SK-N-SH treated with all-trans-retinoic acid at 6 μM for 48 hours (cell line): Measurements from ENCODE around the gene ANGPTL1.

ENCODE experiments used
- ATAC-seq: fragments of 200-7000 bp; cut with Tn5 transposase; 3 replicates; pipeline ENCODE4 v1.9.1; 2020; ENCODE audit warnings: mild to moderate bottlenecking, moderate library complexity
- BACH2 ChIP-seq: fragments of 250-450 bp; sonication (Bioruptor Pico); IDR thresholded peaks from 2 replicates; pipeline ENCODE4 v1.9.0; 2021; ENCODE audit warnings: mild to moderate bottlenecking, borderline replicate concordance
- CREB5 ChIP-seq: fragments of 250-450 bp; sonication (Bioruptor Pico); IDR thresholded peaks from 2 replicates; pipeline ENCODE4 v1.5.1; 2020; ENCODE audit warnings: low read depth, mild to moderate bottlenecking, moderate library complexity
- CSRNP3 ChIP-seq: fragments of 250-450 bp; sonication (Bioruptor Pico); IDR thresholded peaks from 2 replicates; pipeline ENCODE4 v1.5.1; 2021; ENCODE audit warnings: mild to moderate bottlenecking, moderate library complexity
- ESRRG ChIP-seq: fragments of 250-450 bp; sonication (Bioruptor Pico); IDR thresholded peaks from 2 replicates; pipeline ENCODE4 v1.6.1; 2021; ENCODE audit warnings: mild to moderate bottlenecking
- GLIS3 ChIP-seq: fragments of 250-450 bp; sonication (Bioruptor Pico); IDR thresholded peaks from 2 replicates; pipeline ENCODE4 v1.5.0; 2020; ENCODE audit warnings: mild to moderate bottlenecking, moderate library complexity
- ISL1 ChIP-seq: fragments of 250-450 bp; sonication (Bioruptor Pico); IDR thresholded peaks from 2 replicates; pipeline ENCODE4 v2.1.2; 2022; ENCODE audit warnings: mild to moderate bottlenecking, moderate library complexity
- OSR1 ChIP-seq: fragments of 250-450 bp; sonication (Bioruptor Pico); IDR thresholded peaks from 2 replicates; pipeline ENCODE4 v1.8.0; 2022; ENCODE audit warnings: moderate library complexity, mild to moderate bottlenecking, inconsistent platforms
- PPARA ChIP-seq: fragments of 250-450 bp; sonication (Bioruptor Pico); IDR thresholded peaks from 2 replicates; pipeline ENCODE4 v1.5.0; 2020; ENCODE audit warnings: mild to moderate bottlenecking, borderline replicate concordance
- RARB ChIP-seq: fragments of 250-450 bp; sonication (Bioruptor Pico); IDR thresholded peaks from 2 replicates; pipeline ENCODE4 v1.8.0; 2021; ENCODE audit warnings: mild to moderate bottlenecking, moderate library complexity
- TCF4 ChIP-seq: fragments of 250-450 bp; sonication (Bioruptor Pico); IDR thresholded peaks from 2 replicates; pipeline ENCODE4 v1.8.0; 2021; ENCODE audit warnings: mild to moderate bottlenecking, moderate library complexity, borderline replicate concordance
- TOX ChIP-seq: fragments of 250-450 bp; sonication (Bioruptor Pico); IDR thresholded peaks from 2 replicates; pipeline ENCODE4 v1.8.0; 2021; ENCODE audit warnings: mild to moderate bottlenecking, moderate library complexity, borderline replicate concordance
- ZC3H10 ChIP-seq: fragments of 250-450 bp; sonication (Bioruptor Pico); IDR thresholded peaks from 2 replicates; pipeline ENCODE4 v1.5.1; 2021; ENCODE audit warnings: mild to moderate bottlenecking, moderate library complexity
- ZFP3 ChIP-seq: fragments of 250-450 bp; sonication (Bioruptor Pico); IDR thresholded peaks from 2 replicates; pipeline ENCODE4 v1.5.0; 2020; ENCODE audit warnings: mild to moderate bottlenecking, moderate library complexity
- ZNF70 ChIP-seq: fragments of 450-650 bp; formaldehyde crosslinking; IDR thresholded peaks from 2 replicates; pipeline ENCODE4 v1.5.0; 2020; ENCODE audit warnings: mild to moderate bottlenecking, moderate library complexity
- ZNF8 ChIP-seq: fragments of 450-650 bp; formaldehyde crosslinking; IDR thresholded peaks from 2 replicates; pipeline ENCODE4 v1.5.0; 2020; ENCODE audit warnings: mild to moderate bottlenecking, moderate library complexity
- TF ChIP-seq, protein P1 (sequence below): fragments of 250-450 bp; sonication (Bioruptor Pico); IDR thresholded peaks from 2 replicates; pipeline ENCODE4 v1.8.0; 2021; ENCODE audit warnings: low read depth, mild to moderate bottlenecking, moderate library complexity, borderline replicate concordance
- TF ChIP-seq, protein P2 (sequence below): fragments of 250-450 bp; sonication (Bioruptor Pico); IDR thresholded peaks from 2 replicates; pipeline ENCODE4 v1.8.0; 2020; ENCODE audit warnings: mild to moderate bottlenecking, moderate library complexity, borderline replicate concordance

ANGPTL1 gene

DNA sequence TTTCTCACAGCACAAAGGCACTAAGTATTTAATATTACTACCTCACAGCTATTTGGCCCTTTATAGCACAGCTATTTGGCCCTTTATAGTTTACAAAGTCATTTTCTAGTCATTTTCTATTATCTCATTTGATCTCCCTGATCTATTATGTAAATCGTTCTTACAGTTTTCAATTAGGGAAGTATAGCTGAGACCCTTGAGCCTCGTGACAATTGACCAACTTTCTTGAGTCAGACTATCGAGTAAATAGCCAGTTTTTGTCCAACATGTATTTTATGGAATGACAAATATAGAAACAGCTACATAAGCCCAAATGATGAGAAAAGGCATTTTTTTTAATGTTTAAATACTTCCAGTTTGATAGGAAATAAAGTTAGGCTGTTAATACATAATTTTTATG is 7.0 kb upstream of the ANGPTL1 start (continued):
- TF ChIP-seq, protein P1, sequence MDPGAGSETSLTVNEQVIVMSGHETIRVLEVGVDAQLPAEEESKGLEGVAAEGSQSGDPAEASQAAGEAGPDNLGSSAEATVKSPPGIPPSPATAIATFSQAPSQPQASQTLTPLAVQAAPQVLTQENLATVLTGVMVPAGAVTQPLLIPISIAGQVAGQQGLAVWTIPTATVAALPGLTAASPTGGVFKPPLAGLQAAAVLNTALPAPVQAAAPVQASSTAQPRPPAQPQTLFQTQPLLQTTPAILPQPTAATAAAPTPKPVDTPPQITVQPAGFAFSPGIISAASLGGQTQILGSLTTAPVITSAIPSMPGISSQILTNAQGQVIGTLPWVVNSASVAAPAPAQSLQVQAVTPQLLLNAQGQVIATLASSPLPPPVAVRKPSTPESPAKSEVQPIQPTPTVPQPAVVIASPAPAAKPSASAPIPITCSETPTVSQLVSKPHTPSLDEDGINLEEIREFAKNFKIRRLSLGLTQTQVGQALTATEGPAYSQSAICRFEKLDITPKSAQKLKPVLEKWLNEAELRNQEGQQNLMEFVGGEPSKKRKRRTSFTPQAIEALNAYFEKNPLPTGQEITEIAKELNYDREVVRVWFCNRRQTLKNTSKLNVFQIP (CRISPR knock-in tag), result no peak
- TF ChIP-seq ESRRG (CRISPR knock-in tag) (no peak), TCF4 (CRISPR knock-in tag) (no peak), ZC3H10 (CRISPR knock-in tag) (no peak), ZFP3 (CRISPR knock-in tag) (no peak), BACH2 (no peak)
- TF ChIP-seq, protein P2, sequence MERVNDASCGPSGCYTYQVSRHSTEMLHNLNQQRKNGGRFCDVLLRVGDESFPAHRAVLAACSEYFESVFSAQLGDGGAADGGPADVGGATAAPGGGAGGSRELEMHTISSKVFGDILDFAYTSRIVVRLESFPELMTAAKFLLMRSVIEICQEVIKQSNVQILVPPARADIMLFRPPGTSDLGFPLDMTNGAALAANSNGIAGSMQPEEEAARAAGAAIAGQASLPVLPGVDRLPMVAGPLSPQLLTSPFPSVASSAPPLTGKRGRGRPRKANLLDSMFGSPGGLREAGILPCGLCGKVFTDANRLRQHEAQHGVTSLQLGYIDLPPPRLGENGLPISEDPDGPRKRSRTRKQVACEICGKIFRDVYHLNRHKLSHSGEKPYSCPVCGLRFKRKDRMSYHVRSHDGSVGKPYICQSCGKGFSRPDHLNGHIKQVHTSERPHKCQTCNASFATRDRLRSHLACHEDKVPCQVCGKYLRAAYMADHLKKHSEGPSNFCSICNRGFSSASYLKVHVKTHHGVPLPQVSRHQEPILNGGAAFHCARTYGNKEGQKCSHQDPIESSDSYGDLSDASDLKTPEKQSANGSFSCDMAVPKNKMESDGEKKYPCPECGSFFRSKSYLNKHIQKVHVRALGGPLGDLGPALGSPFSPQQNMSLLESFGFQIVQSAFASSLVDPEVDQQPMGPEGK, result no peak

DNA sequence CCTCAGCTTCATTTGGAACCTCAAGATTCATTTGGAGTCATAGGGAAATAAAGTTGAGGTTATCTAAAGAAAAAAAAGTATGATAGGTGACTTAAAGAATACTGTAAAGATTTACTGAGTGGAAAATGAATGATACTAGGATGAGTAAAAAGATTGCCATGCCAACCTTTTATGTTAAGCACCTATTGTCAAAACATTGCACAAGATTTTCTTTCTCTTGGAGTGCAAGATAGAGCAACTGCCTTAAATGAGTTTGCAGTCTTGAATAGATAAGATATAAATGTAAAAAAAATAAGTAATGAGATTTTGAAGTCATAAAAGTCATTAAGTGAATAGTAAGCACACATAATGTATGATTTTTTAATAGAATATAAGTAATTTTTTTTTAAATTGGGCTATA is 5.1 kb upstream of the ANGPTL1 start:
- TF ChIP-seq ZNF8 (CRISPR knock-in tag), result no peak
- TF ChIP-seq TOX (CRISPR knock-in tag), result no peak
- TF ChIP-seq ISL1 (CRISPR knock-in tag), result peak; percentile 76
- TF ChIP-seq, protein P1 (CRISPR knock-in tag), result no peak
- TF ChIP-seq BACH2, result no peak
- ATAC-seq, result no peak

DNA sequence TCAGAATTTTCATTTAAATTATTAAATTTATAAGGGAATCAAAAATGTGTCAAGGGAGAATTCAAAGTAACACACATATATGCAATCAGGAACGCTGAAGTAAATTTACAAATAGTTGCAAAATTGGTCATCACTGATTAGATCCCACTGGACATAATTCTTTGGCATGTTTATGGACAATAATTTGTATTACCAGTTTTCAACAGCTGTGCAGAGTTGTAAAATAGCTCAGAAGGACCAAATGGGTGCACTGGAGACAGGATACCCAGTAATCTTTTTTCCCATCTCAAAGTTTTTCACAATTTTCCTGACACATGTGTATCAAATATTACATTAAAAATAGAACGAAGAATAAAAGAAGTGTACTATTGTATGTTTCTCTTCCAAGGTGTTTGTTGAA is 4.1 kb upstream of the ANGPTL1 start:
- no peak for TF ChIP-seq ZNF70 (CRISPR knock-in tag)
- TF ChIP-seq ESRRG (CRISPR knock-in tag), result no peak
- no peak for TF ChIP-seq TOX (CRISPR knock-in tag)
- TF ChIP-seq PPARA (CRISPR knock-in tag), result no peak
- TF ChIP-seq ZNF8 (CRISPR knock-in tag), result no peak
- TF ChIP-seq ZFP3 (CRISPR knock-in tag), result no peak
- no peak for TF ChIP-seq CSRNP3 (CRISPR knock-in tag)
- ATAC-seq, result no peak

GRCh38 chr1:178871551-178872320 is 859 bp upstream of the ANGPTL1 start:
- no peak for TF ChIP-seq CREB5 (CRISPR knock-in tag)
- TF ChIP-seq TOX (CRISPR knock-in tag), result no peak
- TF ChIP-seq, protein P1 (CRISPR knock-in tag), result no peak
- no peak for TF ChIP-seq ISL1 (CRISPR knock-in tag)
- no peak for TF ChIP-seq GLIS3 (CRISPR knock-in tag)
- no peak for TF ChIP-seq CSRNP3 (CRISPR knock-in tag)
- TF ChIP-seq OSR1 (CRISPR knock-in tag), result no peak
- TF ChIP-seq RARB, result no peak

More at GRCh38 chr1:178871551-178872320, 859 bp upstream of the ANGPTL1 start:
- ATAC-seq, result no peak; the same call in 1 of the 3 replicates
